Neural progenitor cell (in vitro differentiated cells): ENCODE results near the gene LMO2. TPM values are rescaled to one million over a fixed set of nuclear protein-coding genes. Genes with fewer than 3 reads are reported as not detected.

ENCODE experiments used
- DNase-seq: peaks from one replicate; pipeline ENCODE4 v3.0.0-alpha.2; 2016; ENCODE audit warnings: low spot score
- H2AFZ ChIP-seq: fragments of 200-600 bp; sonication (generic); replicated peaks from 2 replicates; pipeline ENCODE4 v1.6.1; 2016; ENCODE audit warnings: antibody characterized with exemption
- H3F3A ChIP-seq: fragments of 200-600 bp; sonication (generic); 2 replicates; pipeline ENCODE4 v1.6.1; 2016; ENCODE audit warnings: antibody characterized with exemption, low read depth
- H3K27ac ChIP-seq: fragments of 200-600 bp; sonication (generic); 2 replicates; pipeline ENCODE4 v1.5.1; 2016; ENCODE audit warnings: mild to moderate bottlenecking
- H3K27me3 ChIP-seq: fragments of 200-600 bp; sonication (generic); 2 replicates; pipeline ENCODE4 v1.6.1; 2016; ENCODE audit warnings: mild to moderate bottlenecking, moderate library complexity
- H3K36me3 ChIP-seq: fragments of 200-600 bp; sonication (generic); 2 replicates; pipeline ENCODE4 v1.5.1; 2016
- H3K4me1 ChIP-seq: fragments of 200-600 bp; sonication (generic); 2 replicates; pipeline ENCODE4 v1.6.1; 2016; ENCODE audit warnings: mixed run types
- H3K4me2 ChIP-seq: fragments of 200-600 bp; sonication (generic); 2 replicates; pipeline ENCODE4 v1.6.1; 2016
- H3K4me3 ChIP-seq: fragments of 200-600 bp; sonication (generic); 2 replicates; pipeline ENCODE4 v1.5.1; 2016
- H3K79me2 ChIP-seq: fragments of 200-600 bp; sonication (generic); 2 replicates; pipeline ENCODE4 v1.6.1; 2016; ENCODE audit warnings: low read depth
- H3K9ac ChIP-seq: fragments of 200-600 bp; sonication (generic); 2 replicates; pipeline ENCODE4 v1.6.1; 2016
- H3K9me3 ChIP-seq: fragments of 200-600 bp; sonication (generic); 2 replicates; pipeline ENCODE4 v1.5.1; 2016; ENCODE audit warnings: low read depth
- H4K20me1 ChIP-seq: fragments of 200-600 bp; sonication (generic); 2 replicates; pipeline ENCODE4 v1.6.1; 2016; ENCODE audit warnings: low read depth
- H3K27ac Mint-ChIP-seq: 3 replicates; pipeline ENCODE4 v1.8.0; 2021; ENCODE audit warnings: mixed read lengths
- H3K27me3 Mint-ChIP-seq: 2 replicates; pipeline ENCODE4 v1.8.0; 2022; ENCODE audit warnings: low read depth, mild to moderate bottlenecking, inconsistent platforms, moderate library complexity, mixed read lengths; ENCODE audit not compliant: insufficient read depth
- H3K36me3 Mint-ChIP-seq: 3 replicates; pipeline ENCODE4 v1.8.0; 2021; ENCODE audit warnings: mixed read lengths
- H3K4me1 Mint-ChIP-seq: 3 replicates; pipeline ENCODE4 v1.8.0; 2021; ENCODE audit warnings: mixed read lengths
- H3K4me3 Mint-ChIP-seq: 3 replicates; pipeline ENCODE4 v1.8.0; 2021; ENCODE audit warnings: mild to moderate bottlenecking, moderate library complexity, mixed read lengths
- H3K9me3 Mint-ChIP-seq: 3 replicates; pipeline ENCODE4 v1.8.0; 2020; ENCODE audit warnings: mixed read lengths
- CTCF ChIP-seq: fragments of 200-600 bp; sonication (generic); IDR thresholded peaks from 2 replicates; pipeline ENCODE4 v1.5.1; 2017; ENCODE audit warnings: antibody characterized with exemption, mild to moderate bottlenecking
- EZH2 ChIP-seq: fragments of 200-600 bp; sonication (generic); IDR thresholded peaks from 2 replicates; pipeline ENCODE4 v1.6.1; 2017; ENCODE audit warnings: antibody characterized with exemption, mild to moderate bottlenecking, moderate library complexity
- EZH2phosphoT487 ChIP-seq: fragments of 200-600 bp; sonication (generic); IDR thresholded peaks from 2 replicates; pipeline ENCODE4 v1.6.1; 2017; ENCODE audit warnings: antibody characterized with exemption
- total RNA-seq: library from RNA; depleted of rRNA; stranded (reverse); fragments of >200 nt; gene quantifications from 2 replicates; pipeline ENCODE4 v1.2.3, GENCODE V29; 2015; ENCODE audit warnings: low replicate concordance

LMO2 gene
- total RNA-seq, 1 donor from 2014 or later: 0.92 TPM

- Histone ChIP-seq H3K79me2 (no peaks in the 10 kb centered on the region), H3F3A (peaks cover 11% of the 10 kb centered on the region), H3K27ac (no peak overlapping the region), H3K4me3 (no peak overlapping the region), H3K9me3 (no peaks in the 10 kb centered on the region), H3K27me3 (no peaks in the 10 kb centered on the region), H3K36me3 (no peaks in the 10 kb centered on the region), H2AFZ (no peak overlapping the region), H4K20me1 (no peaks in the 10 kb centered on the region), H3K4me1 (peaks cover 9% of the 10 kb centered on the region), H3K9ac (no peak overlapping the region), H3K4me2 (no peak overlapping the region)
- Mint-ChIP-seq H3K4me3 (no peak overlapping the region), H3K27ac (no peak overlapping the region), H3K27me3 (peaks cover 14% of the 10 kb centered on the region), H3K9me3 (peaks cover 5% of the 10 kb centered on the region), H3K4me1 (peaks cover 15% of the 10 kb centered on the region), H3K36me3 (no peaks in the 10 kb centered on the region)
- TF ChIP-seq EZH2phosphoT487 (no peak), EZH2 (no peak), CTCF (no peak)
- DNase-seq: no peak
Observed at GRCh38 chr11:33900159-33900840, 8.4 kb upstream of the LMO2 start.

- no peak overlapping the region for H2AFZ ChIP-seq
- no peaks in the 10 kb centered on the region for H3K27me3 ChIP-seq
- no peaks in the 10 kb centered on the region for H3K79me2 ChIP-seq
- peaks cover 10% of the 10 kb centered on the region for H3K4me1 ChIP-seq
- DNase-seq: peak; percentile 29
- no peak overlapping the region for H3K27ac ChIP-seq
- H4K20me1 ChIP-seq: no peaks in the 10 kb centered on the region
- H3K9ac ChIP-seq: no peak overlapping the region
- no peak overlapping the region for H3K4me3 ChIP-seq
- H3K27me3 Mint-ChIP-seq: peaks cover 8% of the 10 kb centered on the region
- H3K27ac Mint-ChIP-seq: peak overlapping the region; percentile 21
- no peak overlapping the region for H3K4me3 Mint-ChIP-seq
- H3F3A ChIP-seq: peaks cover 11% of the 10 kb centered on the region
- no peak overlapping the region for H3K4me2 ChIP-seq
- peaks cover 2% of the 10 kb centered on the region for H3K9me3 Mint-ChIP-seq
- TF ChIP-seq EZH2phosphoT487 (no peak), CTCF (no peak)
- H3K9me3 ChIP-seq: no peaks in the 10 kb centered on the region
- H3K4me1 Mint-ChIP-seq: peaks cover 15% of the 10 kb centered on the region
- no peaks in the 10 kb centered on the region for H3K36me3 ChIP-seq
- no peaks in the 10 kb centered on the region for H3K36me3 Mint-ChIP-seq
Observed at GRCh38 chr11:33899400-33900037, 7.6 kb upstream of the LMO2 start.

- TF ChIP-seq CTCF (no peak), EZH2 (no peak), EZH2phosphoT487 (no peak)
- no peak for DNase-seq
- Histone ChIP-seq H3K36me3 (no peaks in the 10 kb centered on the region), H3K9ac (no peak overlapping the region), H4K20me1 (no peaks in the 10 kb centered on the region), H2AFZ (no peak overlapping the region), H3K4me3 (no peak overlapping the region), H3K4me2 (no peak overlapping the region), H3K27me3 (no peaks in the 10 kb centered on the region), H3K27ac (no peak overlapping the region), H3K79me2 (no peaks in the 10 kb centered on the region), H3K4me1 (peaks cover 10% of the 10 kb centered on the region), H3F3A (peaks cover 11% of the 10 kb centered on the region), H3K9me3 (no peaks in the 10 kb centered on the region)
- H3K4me3 Mint-ChIP-seq: no peak overlapping the region
- no peaks in the 10 kb centered on the region for H3K9me3 Mint-ChIP-seq
- H3K27ac Mint-ChIP-seq: no peak overlapping the region
- no peaks in the 10 kb centered on the region for H3K36me3 Mint-ChIP-seq
- peaks cover 18% of the 10 kb centered on the region for H3K4me1 Mint-ChIP-seq
- H3K27me3 Mint-ChIP-seq: peaks cover 8% of the 10 kb centered on the region
Observed at GRCh38 chr11:33898957-33899356, 7.1 kb upstream of the LMO2 start.
